Neural cell (in vitro differentiated cells): ENCODE data around the gene GATA6. TPM values are rescaled to one million over a fixed set of nuclear protein-coding genes. Genes with fewer than 3 reads are reported as not detected.

Experiments
- H2AFZ ChIP-seq: fragments of 200-600, 300-800 bp; sonication (generic), shearing (Covaris generic); 2 replicates; pipeline ENCODE4 v1.6.0; 2014; ENCODE audit warnings: low read depth, mild to moderate bottlenecking, antibody characterized with exemption, low read length, moderate library complexity
- H3F3A ChIP-seq: fragments of 200-600 bp; shearing (Covaris generic); 2 replicates; pipeline ENCODE4 v1.6.1; 2016; ENCODE audit warnings: mild to moderate bottlenecking, moderate library complexity, mixed read lengths, antibody characterized with exemption, low read length; ENCODE audit not compliant: insufficient read depth, poor library complexity, severe bottlenecking
- H3K27ac ChIP-seq: fragments of 200-600, 300-800 bp; sonication (generic), shearing (Covaris generic); 2 replicates; pipeline ENCODE4 v1.5.1; 2014; ENCODE audit warnings: mild to moderate bottlenecking, low read length, moderate library complexity
- H3K27me3 ChIP-seq: fragments of 300-800, 200-600 bp; sonication (generic), shearing (Covaris generic); 2 replicates; pipeline ENCODE4 v1.6.0; 2014; ENCODE audit warnings: mild to moderate bottlenecking, low read depth, low read length, moderate library complexity; ENCODE audit not compliant: insufficient read depth
- H3K36me3 ChIP-seq: fragments of 300-800, 200-600 bp; sonication (generic), shearing (Covaris generic); 2 replicates; pipeline ENCODE4 v1.5.1; 2014; ENCODE audit warnings: mild to moderate bottlenecking, antibody characterized with exemption, low read length, moderate library complexity; ENCODE audit not compliant: insufficient read depth
- H3K4me2 ChIP-seq: fragments of 300-800, 200-600 bp; sonication (generic), shearing (Covaris generic); 2 replicates; pipeline ENCODE4 v1.6.0; 2014; ENCODE audit warnings: mild to moderate bottlenecking, low read length
- H3K4me3 ChIP-seq: fragments of 300-800, 200-600 bp; sonication (generic), shearing (Covaris generic); 2 replicates; pipeline ENCODE4 v1.5.1; 2014; ENCODE audit warnings: mild to moderate bottlenecking, low read length, moderate library complexity
- H3K79me2 ChIP-seq: fragments of 200-600 bp; shearing (Covaris generic); replicated peaks from 2 replicates; pipeline ENCODE4 v1.6.0; 2014; ENCODE audit warnings: mild to moderate bottlenecking, low read length, moderate library complexity; ENCODE audit not compliant: insufficient read depth
- H3K9ac ChIP-seq: fragments of 300-800, 200-600 bp; sonication (generic), shearing (Covaris generic); 2 replicates; pipeline ENCODE4 v1.6.1; 2016; ENCODE audit warnings: mild to moderate bottlenecking, low read length, mixed read lengths
- H3K9me2 ChIP-seq: fragments of 200-600 bp; shearing (Covaris generic); 2 replicates; pipeline ENCODE4 v1.6.1; 2016; ENCODE audit warnings: mild to moderate bottlenecking, low read length, mixed read lengths; ENCODE audit not compliant: insufficient read depth
- H3K9me3 ChIP-seq: fragments of 200-600, 300-800 bp; sonication (generic), shearing (Covaris generic); 2 replicates; pipeline ENCODE4 v1.6.1; 2016; ENCODE audit warnings: mild to moderate bottlenecking, mixed run types, low read length, moderate library complexity, mixed read lengths
- H4K20me1 ChIP-seq: fragments of 200-600 bp; shearing (Covaris generic); 2 replicates; pipeline ENCODE4 v1.6.1; 2016; ENCODE audit warnings: mild to moderate bottlenecking, mixed run types; ENCODE audit not compliant: insufficient read depth
- EP300 ChIP-seq: fragments of 450-650 bp; conservative IDR thresholded peaks from 2 replicates; pipeline ENCODE4 v1.6.1; 2014; ENCODE audit warnings: antibody characterized with exemption, mild to moderate bottlenecking, moderate library complexity; ENCODE audit not compliant: poor library complexity, severe bottlenecking
- EZH2 ChIP-seq: fragments of 200-600, 300-800 bp; shearing (Covaris generic), sonication (generic); IDR thresholded peaks from 2 replicates; pipeline ENCODE4 v1.6.1; 2014; ENCODE audit warnings: antibody characterized with exemption, low read length, borderline replicate concordance, mild to moderate bottlenecking; ENCODE audit not compliant: insufficient read depth, poor library complexity, severe bottlenecking
- MXI1 ChIP-seq: fragments of 450-650 bp; conservative IDR thresholded peaks from 2 replicates; pipeline ENCODE4 v1.6.1; 2014; ENCODE audit warnings: antibody characterized with exemption, mild to moderate bottlenecking; ENCODE audit not compliant: poor library complexity, severe bottlenecking
- POLR2AphosphoS5 ChIP-seq: IDR thresholded peaks from 2 replicates; pipeline ENCODE4 v1.6.1; 2012
- RAD21 ChIP-seq: fragments of 450-650 bp; conservative IDR thresholded peaks from 2 replicates; pipeline ENCODE4 v1.6.1; 2014; ENCODE audit warnings: antibody characterized with exemption, mild to moderate bottlenecking, moderate library complexity
- SMC3 ChIP-seq: fragments of 450-650 bp; conservative IDR thresholded peaks from 2 replicates; pipeline ENCODE4 v1.6.1; 2014; ENCODE audit warnings: antibody characterized with exemption, mild to moderate bottlenecking, moderate library complexity; ENCODE audit not compliant: poor library complexity
- TAF1 ChIP-seq: IDR thresholded peaks from 2 replicates; pipeline ENCODE4 v1.6.1; 2012; ENCODE audit warnings: low read depth
- polyA plus RNA-seq: library from polyadenylated mRNA; depleted of rRNA; stranded (reverse); fragments of >200 nt; gene quantifications from 2 replicates; pipeline ENCODE4 v1.2.3, GENCODE V29; 2014
- TF ChIP-seq, protein P1 (sequence below): fragments of 450-650 bp; IDR thresholded peaks from 2 replicates; pipeline ENCODE4 v1.5.1; 2014; ENCODE audit warnings: antibody characterized with exemption, mild to moderate bottlenecking, moderate library complexity; ENCODE audit not compliant: poor library complexity, severe bottlenecking
- TF ChIP-seq, protein P2 (sequence below): IDR thresholded peaks from 2 replicates; pipeline ENCODE4 v1.6.1; 2012; ENCODE audit warnings: borderline replicate concordance

Gene GATA6
- polyA plus RNA-seq, 1 donor from 2014 or later = not detected

DNA sequence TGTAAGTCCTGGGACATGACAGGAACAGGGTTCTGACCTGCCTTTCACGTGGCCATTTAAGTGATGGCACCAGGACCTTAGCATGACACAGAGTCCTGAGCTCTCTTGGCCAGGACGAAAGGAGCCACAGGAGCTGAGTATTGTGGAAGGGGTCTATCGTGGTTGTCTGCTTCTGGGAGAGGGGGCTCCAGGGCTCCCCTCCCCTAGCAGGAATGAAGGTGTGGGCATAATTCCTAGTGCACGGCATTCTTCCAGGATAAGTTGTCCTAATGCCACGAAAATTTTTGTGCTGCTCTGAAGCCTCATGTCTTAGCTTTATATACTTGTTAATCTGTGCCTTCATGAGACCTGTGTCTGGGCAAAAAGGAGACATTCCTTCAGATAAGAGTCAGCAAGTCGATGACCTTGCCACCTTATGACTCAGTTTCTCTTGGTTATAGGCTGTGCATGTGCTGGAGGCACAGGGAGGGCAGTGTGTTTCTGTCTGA is 17.1 kb downstream of the GATA6 start:
- Histone ChIP-seq H3K36me3 (no peaks in the 10 kb centered on the region), H3K9me3 (no peaks in the 10 kb centered on the region), H3K9me2 (no peaks in the 10 kb centered on the region), H3K9ac (no peak overlapping the region), H3K4me3 (no peak overlapping the region), H3K27me3 (peaks cover 8% of the 10 kb centered on the region), H3K4me2 (no peak overlapping the region), H4K20me1 (no peaks in the 10 kb centered on the region), H2AFZ (no peak overlapping the region), H3K79me2 (no peaks in the 10 kb centered on the region), H3K27ac (no peak overlapping the region), H3F3A (no peaks in the 10 kb centered on the region)
- TF ChIP-seq TAF1 = no peak
- TF ChIP-seq, protein P1, sequence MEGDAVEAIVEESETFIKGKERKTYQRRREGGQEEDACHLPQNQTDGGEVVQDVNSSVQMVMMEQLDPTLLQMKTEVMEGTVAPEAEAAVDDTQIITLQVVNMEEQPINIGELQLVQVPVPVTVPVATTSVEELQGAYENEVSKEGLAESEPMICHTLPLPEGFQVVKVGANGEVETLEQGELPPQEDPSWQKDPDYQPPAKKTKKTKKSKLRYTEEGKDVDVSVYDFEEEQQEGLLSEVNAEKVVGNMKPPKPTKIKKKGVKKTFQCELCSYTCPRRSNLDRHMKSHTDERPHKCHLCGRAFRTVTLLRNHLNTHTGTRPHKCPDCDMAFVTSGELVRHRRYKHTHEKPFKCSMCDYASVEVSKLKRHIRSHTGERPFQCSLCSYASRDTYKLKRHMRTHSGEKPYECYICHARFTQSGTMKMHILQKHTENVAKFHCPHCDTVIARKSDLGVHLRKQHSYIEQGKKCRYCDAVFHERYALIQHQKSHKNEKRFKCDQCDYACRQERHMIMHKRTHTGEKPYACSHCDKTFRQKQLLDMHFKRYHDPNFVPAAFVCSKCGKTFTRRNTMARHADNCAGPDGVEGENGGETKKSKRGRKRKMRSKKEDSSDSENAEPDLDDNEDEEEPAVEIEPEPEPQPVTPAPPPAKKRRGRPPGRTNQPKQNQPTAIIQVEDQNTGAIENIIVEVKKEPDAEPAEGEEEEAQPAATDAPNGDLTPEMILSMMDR = no peak
- TF ChIP-seq, protein P2, sequence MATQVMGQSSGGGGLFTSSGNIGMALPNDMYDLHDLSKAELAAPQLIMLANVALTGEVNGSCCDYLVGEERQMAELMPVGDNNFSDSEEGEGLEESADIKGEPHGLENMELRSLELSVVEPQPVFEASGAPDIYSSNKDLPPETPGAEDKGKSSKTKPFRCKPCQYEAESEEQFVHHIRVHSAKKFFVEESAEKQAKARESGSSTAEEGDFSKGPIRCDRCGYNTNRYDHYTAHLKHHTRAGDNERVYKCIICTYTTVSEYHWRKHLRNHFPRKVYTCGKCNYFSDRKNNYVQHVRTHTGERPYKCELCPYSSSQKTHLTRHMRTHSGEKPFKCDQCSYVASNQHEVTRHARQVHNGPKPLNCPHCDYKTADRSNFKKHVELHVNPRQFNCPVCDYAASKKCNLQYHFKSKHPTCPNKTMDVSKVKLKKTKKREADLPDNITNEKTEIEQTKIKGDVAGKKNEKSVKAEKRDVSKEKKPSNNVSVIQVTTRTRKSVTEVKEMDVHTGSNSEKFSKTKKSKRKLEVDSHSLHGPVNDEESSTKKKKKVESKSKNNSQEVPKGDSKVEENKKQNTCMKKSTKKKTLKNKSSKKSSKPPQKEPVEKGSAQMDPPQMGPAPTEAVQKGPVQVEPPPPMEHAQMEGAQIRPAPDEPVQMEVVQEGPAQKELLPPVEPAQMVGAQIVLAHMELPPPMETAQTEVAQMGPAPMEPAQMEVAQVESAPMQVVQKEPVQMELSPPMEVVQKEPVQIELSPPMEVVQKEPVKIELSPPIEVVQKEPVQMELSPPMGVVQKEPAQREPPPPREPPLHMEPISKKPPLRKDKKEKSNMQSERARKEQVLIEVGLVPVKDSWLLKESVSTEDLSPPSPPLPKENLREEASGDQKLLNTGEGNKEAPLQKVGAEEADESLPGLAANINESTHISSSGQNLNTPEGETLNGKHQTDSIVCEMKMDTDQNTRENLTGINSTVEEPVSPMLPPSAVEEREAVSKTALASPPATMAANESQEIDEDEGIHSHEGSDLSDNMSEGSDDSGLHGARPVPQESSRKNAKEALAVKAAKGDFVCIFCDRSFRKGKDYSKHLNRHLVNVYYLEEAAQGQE = no peak
- no peak for TF ChIP-seq SMC3
- no peak for TF ChIP-seq EZH2
- TF ChIP-seq RAD21 = no peak
- TF ChIP-seq POLR2AphosphoS5 = no peak
- TF ChIP-seq MXI1 = no peak
- TF ChIP-seq EP300 = no peak

DNA sequence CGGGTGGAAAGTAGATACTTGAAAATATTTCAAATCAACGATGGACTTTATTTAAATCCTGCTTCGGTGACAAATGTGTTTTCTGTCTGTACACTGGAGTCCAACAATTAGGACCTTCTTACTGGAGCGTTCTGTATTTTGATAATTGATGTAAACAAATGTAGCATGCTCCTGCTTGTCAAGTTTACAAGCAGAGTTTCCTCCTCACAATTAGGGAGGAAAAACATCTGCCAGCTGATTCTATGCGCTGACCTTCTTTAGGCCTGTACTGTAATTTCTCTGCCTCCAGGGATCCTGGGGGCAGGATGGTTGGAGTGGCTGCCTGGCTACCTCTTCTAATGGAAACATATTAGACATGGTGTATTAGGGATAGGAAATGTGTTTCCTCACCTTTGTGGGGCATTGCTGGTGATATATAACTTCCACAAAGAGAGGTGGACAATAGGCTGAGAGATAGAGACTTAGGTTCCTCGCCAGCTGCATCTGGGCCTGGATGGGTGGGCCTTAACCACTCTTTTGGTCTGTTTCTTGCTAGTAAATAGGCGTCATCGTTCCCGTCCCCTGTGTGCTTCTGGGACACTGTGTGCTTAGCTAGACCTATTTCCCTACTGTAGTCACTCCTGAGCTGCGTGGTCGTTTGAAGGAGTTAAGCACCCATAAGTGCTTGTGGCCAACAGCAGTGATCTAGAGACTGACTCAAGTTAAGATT is 19.3 kb downstream of the GATA6 start:
- Histone ChIP-seq H3K27ac (no peak overlapping the region), H3K36me3 (no peaks in the 10 kb centered on the region), H3K4me2 (no peak overlapping the region), H3K4me3 (no peak overlapping the region), H3K9me3 (no peaks in the 10 kb centered on the region), H3F3A (no peaks in the 10 kb centered on the region), H4K20me1 (no peaks in the 10 kb centered on the region), H3K79me2 (no peaks in the 10 kb centered on the region), H3K9me2 (no peaks in the 10 kb centered on the region), H2AFZ (no peak overlapping the region), H3K9ac (no peak overlapping the region), H3K27me3 (peaks cover under 1% of the 10 kb centered on the region)
- TF ChIP-seq, protein P2 = no peak
